ENCODE measurements around the gene WNK1. TPM values are rescaled to one million over a fixed set of nuclear protein-coding genes. Genes with fewer than 3 reads are reported as not detected.

WNK1 gene
- total and polyA plus RNA-seq, 2 of the 8 experiments (the other 6 are each of a cell fraction or from before 2014, with no cell fraction given) = 88.2 to 157 TPM

DNA sequence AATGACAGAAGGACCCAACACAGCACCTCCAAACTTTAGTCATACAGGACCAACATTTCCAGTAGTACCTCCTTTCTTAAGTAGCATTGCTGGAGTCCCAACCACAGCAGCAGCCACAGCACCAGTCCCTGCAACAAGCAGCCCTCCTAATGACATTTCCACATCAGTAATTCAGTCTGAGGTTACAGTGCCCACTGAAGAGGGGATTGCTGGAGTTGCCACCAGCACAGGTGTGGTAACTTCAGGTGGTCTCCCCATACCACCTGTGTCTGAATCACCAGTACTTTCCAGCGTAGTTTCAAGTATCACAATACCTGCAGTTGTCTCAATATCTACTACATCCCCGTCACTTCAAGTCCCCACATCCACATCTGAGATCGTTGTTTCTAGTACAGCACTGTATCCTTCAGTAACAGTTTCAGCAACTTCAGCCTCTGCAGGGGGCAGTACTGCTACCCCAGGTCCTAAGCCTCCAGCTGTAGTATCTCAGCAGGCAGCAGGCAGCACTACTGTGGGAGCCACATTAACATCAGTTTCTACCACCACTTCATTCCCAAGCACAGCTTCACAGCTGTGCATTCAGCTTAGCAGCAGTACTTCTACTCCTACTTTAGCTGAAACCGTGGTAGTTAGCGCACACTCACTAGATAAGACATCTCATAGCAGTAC lies 132.5 kb downstream of the WNK1 start:
- H3K9ac ChIP-seq (replicated peaks in 1 of 4; ENCODE audit: extremely low read depth in 1 of 4, low read depth in 3 of 4, low read length in 3 of 4) = no peak overlapping the region
- H2BK120ac ChIP-seq (replicated peaks; ENCODE audit: low read depth, low read length) = no peak overlapping the region
- FAIRE-seq (no peak), DNase-seq (ENCODE audit: low read depth in 1 of 2, low spot score in 2 of 2) (no peak)
- H3K36me3 ChIP-seq (ENCODE audit: control insufficient read depth in 2 of 4, insufficient read depth in 4 of 4, low read length in 3 of 4) = peaks cover 41 to 89% (median 75%) of the 10 kb centered on the region in 4 experiments
- no peak overlapping the region for H3K27ac ChIP-seq (ENCODE audit: low read depth, low read length)
- peaks cover 0 to 2% of the 10 kb centered on the region in 2 experiments for H4K20me1 ChIP-seq (replicated peaks in 1 of 2; ENCODE audit: control insufficient read depth in 1 of 2, insufficient read depth in 2 of 2, low read length in 2 of 2)
- H2AFZ ChIP-seq (ENCODE audit: low read length) = no peak overlapping the region
- H3K4ac ChIP-seq (replicated peaks; ENCODE audit: insufficient read length, low read depth, low read length) = no peak overlapping the region
- no peak overlapping the region for H4K8ac ChIP-seq (ENCODE audit: extremely low read depth, insufficient read depth, low read length)
- no peaks in the 10 kb centered on the region; the same call in 1 of the 2 replicates for H3K23me2 ChIP-seq (ENCODE audit: low read depth, low read length)
- no peak overlapping the region for H3K56ac ChIP-seq (replicated peaks; ENCODE audit: insufficient read length, low read depth, low read length)
- H2BK15ac ChIP-seq (ENCODE audit: low read length) = no peak overlapping the region
- no peak overlapping the region for H3K4me3 ChIP-seq (ENCODE audit: extremely low read depth in 1 of 4, insufficient read depth in 2 of 4, low read depth in 3 of 4, low read length in 4 of 4)
- H3K4me2 ChIP-seq (ENCODE audit: insufficient read depth in 1 of 2, low read depth in 2 of 2, low read length in 2 of 2) = no peak overlapping the region
- H2BK20ac ChIP-seq (ENCODE audit: low read length) = no peak overlapping the region
- H3K18ac ChIP-seq (ENCODE audit: extremely low read depth, low read length) = no peak overlapping the region
- H3K9me3 ChIP-seq (ENCODE audit: insufficient read depth in 2 of 2, low read depth in 1 of 2, low read length in 1 of 2) = no peaks in the 10 kb centered on the region
- no peak overlapping the region for H2AK5ac ChIP-seq (ENCODE audit: low read depth, low read length)
- H4K91ac ChIP-seq (replicated peaks; ENCODE audit: insufficient read length, low read length) = no peak overlapping the region
- H3K14ac ChIP-seq (ENCODE audit: insufficient read length) = no peak overlapping the region
- no peak overlapping the region for H2BK5ac ChIP-seq (ENCODE audit: low read depth, low read length)
- H3K79me2 ChIP-seq (ENCODE audit: control insufficient read depth in 1 of 2, insufficient read depth in 2 of 2, low read length in 2 of 2) = no peaks in the 10 kb centered on the region
- ChIA-PET POLR2A (ENCODE audit: partially characterized antibody) (no interaction called here), CTCF (ENCODE audit: partially characterized antibody) (interaction anchor here (1.2 to 1.5 kb wide), 2 partner anchors 20 to 71 kb away, joined by 3 read pairs; no protein-coding TSS in a partner anchor)
- no peak overlapping the region for H3K23ac ChIP-seq (ENCODE audit: insufficient read length)
- no peaks in the 10 kb centered on the region for H3K4me1 ChIP-seq (replicated peaks in 1 of 4; ENCODE audit: control insufficient read depth in 3 of 4, insufficient read depth in 4 of 4, low read length in 3 of 4)
- H4K5ac ChIP-seq (ENCODE audit: insufficient read length, low read depth, low read length) = no peak overlapping the region
- H3K27me3 ChIP-seq (replicated peaks in 1 of 4; ENCODE audit: control insufficient read depth in 3 of 4, extremely low read depth in 1 of 4, insufficient read depth in 3 of 4, low read length in 3 of 4) = no peaks in the 10 kb centered on the region
- H3K79me1 ChIP-seq (ENCODE audit: low read depth, low read length) = no peaks in the 10 kb centered on the region
- H2BK12ac ChIP-seq (ENCODE audit: low read depth, low read length) = no peak overlapping the region
- WGBS, 2 experiments (ENCODE audit: extremely low coverage in 1 of 2, insufficient coverage in 1 of 2, insufficient read length in 1 of 2, insufficient replicate concordance in 2 of 2, low coverage in 1 of 2, low lambda C conversion rate in 2 of 2, missing lambda C conversion rate in 1 of 2) = 94% methylated on average over 5 of the region's 5 CpGs; no CpG with 5 or more reads in 1 of the 2 experiments
- TF ChIP-seq YY1 (IDR thresholded peaks at IDR 0.05; ENCODE audit: low read depth, low read length) = no peak
- no peak for TF ChIP-seq SP2 (IDR thresholded peaks at IDR 0.05; ENCODE audit: low read length)
- no peak for TF ChIP-seq SIX5 (IDR thresholded peaks at IDR 0.05; ENCODE audit: low read depth, low read length)
- TF ChIP-seq CBX5 (IDR thresholded peaks at IDR 0.05; ENCODE audit: low read depth, low read length) = no peak
- no peak for TF ChIP-seq SUZ12 (IDR thresholded peaks at IDR 0.05; ENCODE audit: low read length)
- no peak for TF ChIP-seq TAF1 (IDR thresholded peaks at IDR 0.05; ENCODE audit: low read depth, low read length)
- no peak for TF ChIP-seq SP4 (IDR thresholded peaks at IDR 0.05; ENCODE audit: low read length)
- TF ChIP-seq JUND (IDR thresholded peaks at IDR 0.05; ENCODE audit: low read length) = no peak
- TF ChIP-seq GTF2F1 (IDR thresholded peaks at IDR 0.05; ENCODE audit: borderline replicate concordance, low read depth, low read length) = no peak
- TF ChIP-seq HDAC6 (IDR thresholded peaks at IDR 0.05; ENCODE audit: low read depth, low read length) = no peak
- TF ChIP-seq JUN (IDR thresholded peaks at IDR 0.05; ENCODE audit: low read depth, low read length) = no peak
- TF ChIP-seq RBBP5 (IDR thresholded peaks at IDR 0.05; ENCODE audit: borderline replicate concordance, low read depth, low read length) = no peak
- TF ChIP-seq, protein P1, sequence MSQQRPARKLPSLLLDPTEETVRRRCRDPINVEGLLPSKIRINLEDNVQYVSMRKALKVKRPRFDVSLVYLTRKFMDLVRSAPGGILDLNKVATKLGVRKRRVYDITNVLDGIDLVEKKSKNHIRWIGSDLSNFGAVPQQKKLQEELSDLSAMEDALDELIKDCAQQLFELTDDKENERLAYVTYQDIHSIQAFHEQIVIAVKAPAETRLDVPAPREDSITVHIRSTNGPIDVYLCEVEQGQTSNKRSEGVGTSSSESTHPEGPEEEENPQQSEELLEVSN (IDR thresholded peaks at IDR 0.05) = no peak
- TF ChIP-seq BCL11A (IDR thresholded peaks at IDR 0.05; ENCODE audit: low read depth in 2 of 2, low read length in 2 of 2) = no peak

Measured in H1 (cell line).